Measurements from ENCODE around the gene CACNA2D3. TPM values are rescaled to one million over a fixed set of nuclear protein-coding genes. Genes with fewer than 3 reads are reported as not detected.

CACNA2D3 gene
- polyA plus RNA-seq, 3 donors: 8.3 to 21.5 (median 10.4) TPM

- no peak overlapping the region for H3K4me3 Mint-ChIP-seq
- intact Hi-C loops (cut with micrococcal nuclease): no loop called here
- Histone ChIP-seq H2AFZ (ENCODE audit: insufficient read depth, low read depth, low read length, poor library complexity, severe bottlenecking) (no peak overlapping the region), H3K4me2 (replicated peaks; ENCODE audit: extremely low read depth, low read length, poor library complexity, severe bottlenecking) (no peak overlapping the region), H3K79me2 (ENCODE audit: insufficient read depth, low read length) (no peaks in the 10 kb centered on the region), H3K4me1 (ENCODE audit: control insufficient read depth in 1 of 2, insufficient read depth in 2 of 2, low read length in 2 of 2) (no peaks in the 10 kb centered on the region), H3K9me3 (replicated peaks in 1 of 2; ENCODE audit: control insufficient read depth in 1 of 2, insufficient read depth in 1 of 2, low read length in 2 of 2) (no peaks in the 10 kb centered on the region), H4K20me1 (ENCODE audit: insufficient read depth, low read length) (no peaks in the 10 kb centered on the region), H3K9ac (ENCODE audit: insufficient read depth, low read length, poor library complexity, severe bottlenecking) (no peak overlapping the region), H3K27me3 (ENCODE audit: control insufficient read depth in 2 of 2, insufficient read depth in 2 of 2, low read length in 2 of 2) (no peaks in the 10 kb centered on the region), H3K27ac (ENCODE audit: low read depth in 1 of 2, low read length in 2 of 2) (no peak overlapping the region), H3K36me3 (replicated peaks in 1 of 2; ENCODE audit: control insufficient read depth in 1 of 2, insufficient read depth in 2 of 2, low read length in 2 of 2) (no peaks in the 10 kb centered on the region), H3K4me3 (replicated peaks in 1 of 3; ENCODE audit: low read depth in 2 of 3, low read length in 3 of 3) (no peak overlapping the region)
- no peaks in the 10 kb centered on the region for H3K4me1 Mint-ChIP-seq
- no peak for DNase-seq
- 85% methylated on average over 4 of the region's 9 CpGs for WGBS (ENCODE audit: insufficient coverage)
- H3K27me3 Mint-ChIP-seq (ENCODE audit: low read depth in 3 of 3): peaks cover 0 to 7% (median 2%) of the 10 kb centered on the region in 3 donors
- no peak overlapping the region for H3K27ac Mint-ChIP-seq
- peaks cover 0 to 3% (median 0%) of the 10 kb centered on the region in 7 donors for H3K9me3 Mint-ChIP-seq
- TF ChIP-seq, protein P1, sequence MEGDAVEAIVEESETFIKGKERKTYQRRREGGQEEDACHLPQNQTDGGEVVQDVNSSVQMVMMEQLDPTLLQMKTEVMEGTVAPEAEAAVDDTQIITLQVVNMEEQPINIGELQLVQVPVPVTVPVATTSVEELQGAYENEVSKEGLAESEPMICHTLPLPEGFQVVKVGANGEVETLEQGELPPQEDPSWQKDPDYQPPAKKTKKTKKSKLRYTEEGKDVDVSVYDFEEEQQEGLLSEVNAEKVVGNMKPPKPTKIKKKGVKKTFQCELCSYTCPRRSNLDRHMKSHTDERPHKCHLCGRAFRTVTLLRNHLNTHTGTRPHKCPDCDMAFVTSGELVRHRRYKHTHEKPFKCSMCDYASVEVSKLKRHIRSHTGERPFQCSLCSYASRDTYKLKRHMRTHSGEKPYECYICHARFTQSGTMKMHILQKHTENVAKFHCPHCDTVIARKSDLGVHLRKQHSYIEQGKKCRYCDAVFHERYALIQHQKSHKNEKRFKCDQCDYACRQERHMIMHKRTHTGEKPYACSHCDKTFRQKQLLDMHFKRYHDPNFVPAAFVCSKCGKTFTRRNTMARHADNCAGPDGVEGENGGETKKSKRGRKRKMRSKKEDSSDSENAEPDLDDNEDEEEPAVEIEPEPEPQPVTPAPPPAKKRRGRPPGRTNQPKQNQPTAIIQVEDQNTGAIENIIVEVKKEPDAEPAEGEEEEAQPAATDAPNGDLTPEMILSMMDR (IDR thresholded peaks at IDR 0.05): no peak
- H3K36me3 Mint-ChIP-seq: no peaks in the 10 kb centered on the region
Measured at GRCh38 chr3:54163441-54163840, 41.1 kb downstream of the CACNA2D3 start.

GRCh38 chr3:54164192-54164975, 42.0 kb downstream of the CACNA2D3 start:
- H3K27ac Mint-ChIP-seq: no peak overlapping the region
- TF ChIP-seq, protein P1 (IDR thresholded peaks at IDR 0.05): no peak
- WGBS (ENCODE audit: insufficient coverage): 71% methylated on average over 8 of the region's 10 CpGs

More at GRCh38 chr3:54164192-54164975, 42.0 kb downstream of the CACNA2D3 start:
- Histone ChIP-seq H3K4me2 (replicated peaks; ENCODE audit: extremely low read depth, low read length, poor library complexity, severe bottlenecking) (no peak overlapping the region), H3K27ac (ENCODE audit: low read depth in 1 of 2, low read length in 2 of 2) (no peak overlapping the region), H3K9me3 (replicated peaks in 1 of 2; ENCODE audit: control insufficient read depth in 1 of 2, insufficient read depth in 1 of 2, low read length in 2 of 2) (no peaks in the 10 kb centered on the region), H3K79me2 (ENCODE audit: insufficient read depth, low read length) (no peaks in the 10 kb centered on the region), H3K9ac (ENCODE audit: insufficient read depth, low read length, poor library complexity, severe bottlenecking) (no peak overlapping the region), H3K4me1 (ENCODE audit: control insufficient read depth in 1 of 2, insufficient read depth in 2 of 2, low read length in 2 of 2) (no peaks in the 10 kb centered on the region), H4K20me1 (ENCODE audit: insufficient read depth, low read length) (no peaks in the 10 kb centered on the region), H2AFZ (ENCODE audit: insufficient read depth, low read depth, low read length, poor library complexity, severe bottlenecking) (no peak overlapping the region), H3K36me3 (replicated peaks in 1 of 2; ENCODE audit: control insufficient read depth in 1 of 2, insufficient read depth in 2 of 2, low read length in 2 of 2) (no peaks in the 10 kb centered on the region), H3K4me3 (replicated peaks in 1 of 3; ENCODE audit: low read depth in 2 of 3, low read length in 3 of 3) (no peak overlapping the region), H3K27me3 (ENCODE audit: control insufficient read depth in 2 of 2, insufficient read depth in 2 of 2, low read length in 2 of 2) (no peaks in the 10 kb centered on the region)
- DNase-seq: no peak
- Mint-ChIP-seq H3K4me1 (no peaks in the 10 kb centered on the region), H3K36me3 (no peaks in the 10 kb centered on the region), H3K27me3 (ENCODE audit: low read depth in 3 of 3) (peaks cover 0 to 7% (median 2%) of the 10 kb centered on the region in 3 donors), H3K4me3 (no peak overlapping the region), H3K9me3 (peaks cover 0 to 5% (median 0%) of the 10 kb centered on the region in 7 donors)
- intact Hi-C loops (cut with micrococcal nuclease): no loop called here

All from CD14-positive monocyte (primary cell).